GM12865 (cell line): ENCODE measurements around the gene PFDN1.

Experiments used
- DNase-seq: peaks from one replicate; pipeline ENCODE4 v3.0.0; 2010; ENCODE audit warnings: low read depth
- H3K4me3 ChIP-seq: 2 replicates; pipeline ENCODE4 v1.5.1; 2011; ENCODE audit warnings: mild to moderate bottlenecking, low read depth, low read length, control low read depth
- CTCF ChIP-seq: IDR thresholded peaks from 2 replicates; pipeline ENCODE4 v1.5.1; 2011; ENCODE audit warnings: low read length, control low read depth, low read depth, inconsistent platforms; ENCODE audit not compliant: insufficient read depth; ENCODE audit errors: missing control alignments

The PFDN1 gene

GRCh38 chr5:140236891-140237598 lies 65.9 kb downstream of the PFDN1 start:
- no peak for TF ChIP-seq CTCF
- no peak overlapping the region for H3K4me3 ChIP-seq
- no peak for DNase-seq

DNA sequence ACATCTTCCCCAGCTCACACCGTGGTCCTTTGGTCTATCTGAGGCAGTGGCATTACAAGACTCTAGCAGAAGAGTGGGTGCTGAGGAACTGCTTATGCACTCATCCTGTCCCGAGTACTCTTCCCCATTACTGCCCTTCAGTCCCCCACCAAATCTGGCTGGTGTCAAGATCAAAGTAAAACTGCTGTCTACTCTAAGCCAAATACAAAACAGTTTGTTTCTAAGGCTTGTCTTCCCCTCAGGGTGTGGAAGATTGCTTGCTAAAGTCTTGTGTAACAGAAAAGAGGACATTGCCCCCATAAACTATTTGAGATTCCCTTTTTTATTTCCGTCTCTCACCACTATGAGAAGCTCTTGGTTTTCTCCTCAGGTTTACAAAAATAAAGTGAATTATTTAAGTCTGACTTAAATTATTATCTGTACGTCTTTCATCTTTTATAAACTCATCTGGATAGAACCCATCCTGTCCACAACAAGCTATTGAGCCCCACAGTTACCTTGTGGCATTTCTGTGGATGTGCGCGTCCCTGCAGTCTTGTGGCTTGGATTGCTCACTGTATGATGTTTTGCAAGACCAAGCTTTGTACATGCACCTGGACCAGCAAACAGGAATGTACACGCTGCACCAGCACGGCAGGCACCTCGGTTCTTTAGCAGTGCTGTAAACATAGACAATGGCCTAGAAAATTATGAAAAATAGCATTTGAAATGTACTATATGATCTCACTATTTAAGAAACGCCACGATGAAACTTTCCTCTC lies 66.9 kb downstream of the PFDN1 start:
- no peak for TF ChIP-seq CTCF
- H3K4me3 ChIP-seq: no peak overlapping the region
- DNase-seq: no peak

DNA sequence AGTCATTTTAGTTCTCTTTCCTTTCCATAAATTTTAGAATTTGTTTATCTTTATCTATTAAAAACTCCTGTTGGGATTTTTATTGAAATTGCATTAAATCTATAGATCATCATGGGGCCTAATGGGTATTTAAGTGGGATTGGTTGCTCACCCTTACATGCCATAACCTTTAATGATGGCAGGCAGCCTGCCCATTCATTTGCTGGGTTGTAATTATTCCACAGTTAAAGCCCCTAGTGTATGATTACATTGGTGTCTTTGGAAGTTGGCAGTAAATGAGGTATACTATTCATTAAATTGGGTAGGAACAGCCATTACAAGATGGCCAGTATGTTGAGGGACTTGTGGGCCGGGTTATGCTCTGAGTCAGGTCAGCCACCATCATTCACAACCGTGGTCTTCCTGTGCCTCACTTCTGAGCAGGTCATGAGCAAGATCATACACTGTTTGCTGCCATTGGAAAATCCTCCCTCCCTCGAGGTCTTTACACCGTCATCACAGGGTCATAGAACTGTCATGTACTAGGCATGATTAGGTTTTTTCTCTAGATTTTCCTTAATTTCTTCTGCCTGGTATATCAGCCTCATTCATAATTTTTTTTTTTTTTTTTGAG lies 68.4 kb downstream of the PFDN1 start:
- TF ChIP-seq CTCF: no peak
- DNase-seq: no peak
- no peak overlapping the region for H3K4me3 ChIP-seq

- no peak for DNase-seq
- no peak for TF ChIP-seq CTCF
Observed at GRCh38 chr5:140232731-140233130, 70.2 kb downstream of the PFDN1 start.

GRCh38 chr5:140230373-140230772 lies 72.5 kb downstream of the PFDN1 start:
- DNase-seq: no peak
- TF ChIP-seq CTCF: no peak
- no peak overlapping the region for H3K4me3 ChIP-seq

More at GRCh38 chr5:140232731-140233130, 70.2 kb downstream of the PFDN1 start:
- no peak overlapping the region for H3K4me3 ChIP-seq

DNA sequence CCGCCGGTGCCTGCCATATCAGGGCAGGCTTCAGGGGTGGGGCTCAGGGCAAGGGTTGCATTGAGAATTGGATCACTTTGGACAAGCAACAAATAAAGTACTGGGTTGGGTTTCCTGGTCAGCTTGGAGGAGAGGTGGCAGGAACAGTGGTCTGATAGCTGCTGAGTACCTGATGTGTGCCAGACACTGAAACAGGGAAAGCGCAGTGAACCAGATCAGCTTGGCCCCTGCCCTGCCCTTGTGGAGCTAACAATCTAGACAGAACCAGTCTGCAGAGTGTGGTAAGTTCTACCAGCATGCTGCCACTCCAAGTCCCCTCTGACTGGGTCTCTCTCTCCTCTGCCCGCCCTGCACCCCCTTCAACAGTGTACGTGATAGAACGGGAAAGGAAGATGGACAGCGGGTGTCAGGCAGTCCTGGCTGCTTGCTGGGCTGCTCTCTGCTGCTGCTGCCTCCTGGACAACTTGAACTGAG lies 74.5 kb downstream of the PFDN1 start:
- no peak for TF ChIP-seq CTCF
- DNase-seq: no peak
- no peak overlapping the region for H3K4me3 ChIP-seq
